Nucleus accumbens (tissue), 56 donors: ENCODE measurements around the gene CERT1.
A peak's percentile ranks its signal among the peaks of the same experiment; 100 is the strongest.

Experiments used
- DNase-seq, 56 donors: peaks; one replicate each; lab custom pipeline; 2025; lab: John Stamatoyannopoulos, UW

Gene CERT1

GRCh38 chr5:75414241-75414640 lies 97.2 kb downstream of the CERT1 start:
- DNase-seq = no peak

- DNase-seq = no peak
These were observed 99.1 kb downstream of the CERT1 start for GRCh38 chr5:75412111-75412990.

- DNase-seq = no peak
These were observed 106.1 kb downstream of the CERT1 start for GRCh38 chr5:75405296-75405695.

GRCh38 chr5:75395277-75395676 lies 116.2 kb downstream of the CERT1 start:
- no peak for DNase-seq

- no peak for DNase-seq
These were observed 122.0 kb downstream of the CERT1 start for GRCh38 chr5:75389430-75389829.

GRCh38 chr5:75387806-75388205 lies 123.6 kb downstream of the CERT1 start:
- no peak for DNase-seq

GRCh38 chr5:75384218-75384617 lies 127.2 kb downstream of the CERT1 start:
- DNase-seq = no peak

- DNase-seq = no peak
These were observed 130.0 kb downstream of the CERT1 start for GRCh38 chr5:75381456-75381855.

- no peak for DNase-seq
These were observed 131.3 kb downstream of the CERT1 start for GRCh38 chr5:75380099-75380498.

GRCh38 chr5:75375414-75375813 lies 136.0 kb downstream of the CERT1 start:
- no peak for DNase-seq

GRCh38 chr5:75374394-75374814 lies 137.0 kb downstream of the CERT1 start:
- DNase-seq = no peak

GRCh38 chr5:75373862-75374261 lies 137.6 kb downstream of the CERT1 start:
- DNase-seq = no peak

GRCh38 chr5:75368391-75368790 lies 143.0 kb downstream of the CERT1 start:
- DNase-seq = no peak

- DNase-seq = no peak
These were observed 144.0 kb downstream of the CERT1 start for GRCh38 chr5:75367401-75367800.

GRCh38 chr5:75366787-75367186 lies 144.6 kb downstream of the CERT1 start:
- no peak for DNase-seq

- no peak for DNase-seq
These were observed 145.7 kb downstream of the CERT1 start for GRCh38 chr5:75365740-75366139.

GRCh38 chr5:75364571-75365280 lies 146.7 kb downstream of the CERT1 start:
- no peak for DNase-seq

- DNase-seq = peak in 1 of 56 donors; percentile 0
These were observed 147.5 kb downstream of the CERT1 start for GRCh38 chr5:75363726-75364495.

- DNase-seq = no peak
These were observed 148.3 kb downstream of the CERT1 start for GRCh38 chr5:75363111-75363510.

- no peak for DNase-seq
These were observed 148.9 kb downstream of the CERT1 start for GRCh38 chr5:75362474-75362975.

GRCh38 chr5:75361310-75361709 lies 150.1 kb downstream of the CERT1 start:
- peak in 19 of 56 donors; percentile 2 to 61 (median 9) for DNase-seq
